DOHH2 (cell line): ENCODE data around the gene TP53I13.

Experiments
- H3F3A ChIP-seq: fragments of 200-600 bp; sonication (generic), shearing (Covaris generic); 2 replicates; pipeline ENCODE4 v1.6.0; 2016; ENCODE audit warnings: antibody characterized with exemption, mild to moderate bottlenecking; ENCODE audit not compliant: control insufficient read depth, insufficient read depth
- H3K27ac ChIP-seq: fragments of 200-600 bp; sonication (generic); 2 replicates; pipeline ENCODE4 v1.5.1; 2014; ENCODE audit warnings: low read depth, mild to moderate bottlenecking, low read length, moderate library complexity
- H3K27me3 ChIP-seq: fragments of 200-600 bp; sonication (generic); 2 replicates; pipeline ENCODE4 v1.6.1; 2014; ENCODE audit warnings: mild to moderate bottlenecking, low read length, mixed read lengths; ENCODE audit not compliant: control insufficient read depth
- H3K36me3 ChIP-seq: fragments of 200-600 bp; sonication (generic); 2 replicates; pipeline ENCODE4 v1.6.1; 2014; ENCODE audit warnings: mild to moderate bottlenecking, low read length, moderate library complexity, mixed read lengths; ENCODE audit not compliant: control insufficient read depth
- H3K4me1 ChIP-seq: fragments of 200-600 bp; sonication (generic); 2 replicates; pipeline ENCODE4 v1.6.1; 2014; ENCODE audit warnings: mild to moderate bottlenecking, low read length, mixed read lengths; ENCODE audit not compliant: control insufficient read depth
- H3K4me2 ChIP-seq: fragments of 200-600 bp; sonication (generic); 2 replicates; pipeline ENCODE4 v1.6.0; 2014; ENCODE audit warnings: mild to moderate bottlenecking, low read length, moderate library complexity
- H3K4me3 ChIP-seq: fragments of 200-600 bp; sonication (generic); 2 replicates; pipeline ENCODE4 v1.5.1; 2014; ENCODE audit warnings: mild to moderate bottlenecking, low read length, mixed read lengths
- H3K79me2 ChIP-seq: fragments of 200-600 bp; sonication (generic); 2 replicates; pipeline ENCODE4 v1.6.1; 2014; ENCODE audit warnings: mild to moderate bottlenecking, low read length, mixed read lengths; ENCODE audit not compliant: control insufficient read depth
- H3K9me2 ChIP-seq: fragments of 200-600 bp; sonication (generic); replicated peaks from 2 replicates; pipeline ENCODE4 v1.6.1; 2014; ENCODE audit warnings: mild to moderate bottlenecking, low read length, mixed read lengths; ENCODE audit not compliant: control insufficient read depth
- H3K9me3 ChIP-seq: fragments of 200-600 bp; sonication (generic); 2 replicates; pipeline ENCODE4 v1.6.1; 2014; ENCODE audit warnings: antibody characterized with exemption, low read length, mixed read lengths; ENCODE audit not compliant: control insufficient read depth, insufficient read depth
- H4K20me1 ChIP-seq: fragments of 200-600 bp; sonication (generic); 2 replicates; pipeline ENCODE4 v1.6.0; 2014; ENCODE audit warnings: low read depth, mild to moderate bottlenecking, antibody characterized with exemption, low read length, moderate library complexity; ENCODE audit not compliant: control insufficient read depth, insufficient read depth
- EZH2phosphoT487 ChIP-seq: fragments of 200-600 bp; sonication (generic); IDR thresholded peaks from 2 replicates; pipeline ENCODE4 v1.6.1; 2017; ENCODE audit warnings: borderline replicate concordance, mild to moderate bottlenecking, antibody characterized with exemption, low read length, moderate library complexity, mixed read lengths
- TF ChIP-seq, protein P1 (sequence below): fragments of 200-600 bp; sonication (generic); IDR thresholded peaks from one replicate; pipeline ENCODE4 v1.5.1; 2014; ENCODE audit warnings: antibody characterized with exemption, mild to moderate bottlenecking, low read depth, low read length; ENCODE audit not compliant: poor library complexity, severe bottlenecking

TP53I13 gene

DNA sequence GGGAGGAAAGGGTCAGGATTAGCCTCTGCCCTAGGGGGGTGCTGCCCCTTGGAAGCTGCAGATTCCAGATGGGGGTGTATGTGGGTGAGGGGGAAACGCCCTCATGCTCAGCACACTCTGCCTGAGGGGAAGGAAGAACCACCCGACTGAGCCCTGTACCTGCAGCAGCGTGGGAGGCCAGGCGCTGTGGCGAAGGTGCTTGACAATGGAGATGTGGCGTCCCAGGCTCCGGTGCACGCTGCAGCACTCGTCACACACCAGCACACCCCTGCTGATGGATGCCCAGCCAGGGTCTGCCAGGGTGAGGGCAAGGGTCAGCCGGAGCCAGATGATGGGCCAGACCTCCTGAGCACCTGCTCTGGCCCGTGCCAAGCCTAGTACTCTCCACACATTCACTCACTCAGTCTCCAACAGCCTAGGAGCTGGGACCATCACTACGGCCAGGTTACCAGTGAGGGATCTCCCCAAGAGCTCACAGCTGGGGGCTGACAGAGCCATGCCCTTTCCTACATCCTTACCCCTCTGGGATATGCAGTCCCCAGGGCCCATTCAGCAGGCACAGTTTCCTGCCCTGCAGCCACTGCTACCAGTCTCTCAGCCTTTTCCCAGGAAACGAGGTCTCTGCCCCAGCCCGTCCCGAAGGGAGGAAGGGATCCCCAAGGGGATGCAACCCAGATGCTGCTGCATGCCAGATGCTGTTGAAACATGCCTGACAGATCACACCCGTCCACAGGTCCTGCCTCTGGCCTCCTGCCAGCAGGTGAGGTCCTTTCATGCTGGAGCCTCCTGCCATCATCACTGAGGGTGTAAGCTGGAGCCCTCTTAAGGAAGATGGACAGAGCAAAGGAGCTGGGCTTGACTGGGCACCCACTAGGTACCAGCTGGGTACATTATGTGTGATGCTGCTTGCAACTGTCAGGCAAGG is 15.1 kb downstream of the TP53I13 start:
- Histone ChIP-seq H3K79me2 (peaks cover 61% of the 10 kb centered on the region), H3K9me3 (no peaks in the 10 kb centered on the region), H3K36me3 (peaks cover 51% of the 10 kb centered on the region), H3K4me3 (no peak overlapping the region), H4K20me1 (peaks cover 18% of the 10 kb centered on the region), H3K27me3 (no peaks in the 10 kb centered on the region), H3K4me2 (no peak overlapping the region; the same call in 1 of the 2 replicates), H3K9me2 (no peaks in the 10 kb centered on the region), H3F3A (no peaks in the 10 kb centered on the region), H3K4me1 (peaks cover 58% of the 10 kb centered on the region), H3K27ac (peak overlapping the region; percentile 49; the same call in 1 of the 2 replicates)
- TF ChIP-seq, protein P1, sequence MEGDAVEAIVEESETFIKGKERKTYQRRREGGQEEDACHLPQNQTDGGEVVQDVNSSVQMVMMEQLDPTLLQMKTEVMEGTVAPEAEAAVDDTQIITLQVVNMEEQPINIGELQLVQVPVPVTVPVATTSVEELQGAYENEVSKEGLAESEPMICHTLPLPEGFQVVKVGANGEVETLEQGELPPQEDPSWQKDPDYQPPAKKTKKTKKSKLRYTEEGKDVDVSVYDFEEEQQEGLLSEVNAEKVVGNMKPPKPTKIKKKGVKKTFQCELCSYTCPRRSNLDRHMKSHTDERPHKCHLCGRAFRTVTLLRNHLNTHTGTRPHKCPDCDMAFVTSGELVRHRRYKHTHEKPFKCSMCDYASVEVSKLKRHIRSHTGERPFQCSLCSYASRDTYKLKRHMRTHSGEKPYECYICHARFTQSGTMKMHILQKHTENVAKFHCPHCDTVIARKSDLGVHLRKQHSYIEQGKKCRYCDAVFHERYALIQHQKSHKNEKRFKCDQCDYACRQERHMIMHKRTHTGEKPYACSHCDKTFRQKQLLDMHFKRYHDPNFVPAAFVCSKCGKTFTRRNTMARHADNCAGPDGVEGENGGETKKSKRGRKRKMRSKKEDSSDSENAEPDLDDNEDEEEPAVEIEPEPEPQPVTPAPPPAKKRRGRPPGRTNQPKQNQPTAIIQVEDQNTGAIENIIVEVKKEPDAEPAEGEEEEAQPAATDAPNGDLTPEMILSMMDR: no peak
- no peak for TF ChIP-seq EZH2phosphoT487

DNA sequence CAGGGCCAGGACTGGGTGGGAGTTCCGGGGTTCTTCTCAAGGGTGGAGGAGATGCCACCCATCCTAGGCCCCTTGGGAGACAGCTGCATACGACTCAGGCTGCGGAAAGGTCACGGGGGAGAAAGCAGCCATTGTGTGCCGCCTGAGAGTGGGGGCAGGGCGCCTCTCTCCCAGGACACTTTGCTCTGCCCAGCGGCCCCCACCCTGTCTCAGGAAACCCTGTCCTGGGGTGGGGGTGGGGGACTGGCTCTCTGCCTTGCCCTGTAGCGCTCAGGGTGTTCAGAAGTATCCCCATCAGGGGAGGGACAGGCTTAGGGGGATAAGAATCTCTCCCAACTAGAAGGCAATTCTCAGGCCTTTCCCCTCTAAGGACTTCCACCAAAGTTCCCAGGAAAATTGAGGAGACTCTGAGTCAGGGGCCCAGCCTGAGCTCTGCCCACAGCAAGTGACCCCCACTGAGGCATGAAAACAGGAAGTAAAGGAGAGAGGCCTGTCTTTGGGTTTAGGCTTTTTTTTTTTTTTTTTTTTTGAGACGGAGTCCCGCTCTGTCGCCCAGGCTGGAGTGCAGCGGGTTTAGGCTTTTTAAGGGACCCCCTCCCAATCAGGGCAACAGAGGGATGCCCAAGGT is 16.1 kb downstream of the TP53I13 start:
- Histone ChIP-seq H4K20me1 (peaks cover 20% of the 10 kb centered on the region), H3K27ac (peak overlapping the region; percentile 49), H3K4me3 (peak overlapping the region; percentile 60), H3K36me3 (peaks cover 48% of the 10 kb centered on the region), H3K9me2 (no peaks in the 10 kb centered on the region), H3K4me2 (peak overlapping the region; percentile 79), H3K27me3 (no peaks in the 10 kb centered on the region), H3K79me2 (peaks cover 65% of the 10 kb centered on the region), H3K4me1 (peaks cover 58% of the 10 kb centered on the region), H3K9me3 (no peaks in the 10 kb centered on the region), H3F3A (no peaks in the 10 kb centered on the region)
- TF ChIP-seq, protein P1: no peak
- no peak for TF ChIP-seq EZH2phosphoT487

DNA sequence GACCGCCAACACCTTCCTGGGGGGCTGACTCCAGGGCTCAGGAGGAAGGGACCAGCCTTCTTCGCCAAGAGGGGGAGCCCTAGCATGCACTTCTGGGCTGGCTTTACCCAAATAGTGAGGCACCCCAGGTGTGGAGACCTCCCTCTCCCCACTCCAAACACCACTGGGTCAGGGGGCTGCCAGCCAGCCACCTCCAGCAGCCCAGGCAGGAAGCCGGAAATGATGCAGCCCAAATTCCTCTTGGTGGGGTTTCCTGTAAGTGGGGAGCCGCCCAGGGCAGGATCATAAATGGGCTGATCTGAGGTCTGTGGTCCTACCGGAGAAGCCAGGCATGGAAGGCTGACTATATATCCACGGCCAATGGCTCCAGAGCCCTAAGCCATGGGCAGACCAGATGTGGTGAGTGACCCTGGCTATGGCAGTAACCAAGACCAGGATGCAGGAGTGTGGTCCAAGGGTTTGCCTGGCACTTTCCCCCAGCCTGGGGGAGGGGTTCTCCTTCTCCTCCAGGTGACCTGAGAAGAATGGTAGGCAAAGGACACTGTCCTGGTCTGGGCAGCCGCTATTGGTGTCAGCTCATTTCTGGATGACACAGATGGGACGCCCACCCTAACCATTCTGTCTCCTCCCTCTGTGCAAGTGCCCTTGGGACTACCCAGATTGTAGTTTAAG is 16.7 kb downstream of the TP53I13 start:
- H3K4me2 ChIP-seq: peak overlapping the region; percentile 79
- peaks cover 62% of the 10 kb centered on the region for H3K4me1 ChIP-seq
- H3K27ac ChIP-seq: peak overlapping the region; percentile 49
- no peaks in the 10 kb centered on the region for H3F3A ChIP-seq
- TF ChIP-seq, protein P1: peak; percentile 64
- no peak for TF ChIP-seq EZH2phosphoT487
- H4K20me1 ChIP-seq: peaks cover 20% of the 10 kb centered on the region
- peak overlapping the region; percentile 60 for H3K4me3 ChIP-seq
- no peaks in the 10 kb centered on the region for H3K27me3 ChIP-seq
- peaks cover 41% of the 10 kb centered on the region for H3K36me3 ChIP-seq
- peaks cover 71% of the 10 kb centered on the region for H3K79me2 ChIP-seq
- H3K9me2 ChIP-seq: no peaks in the 10 kb centered on the region
- H3K9me3 ChIP-seq: no peaks in the 10 kb centered on the region
